Neural progenitor cell (in vitro differentiated cells): ENCODE measurements around the gene SCNN1B.

ENCODE experiments used
- CTCF ChIP-seq: fragments of 200-600 bp; sonication (generic); IDR thresholded peaks from 2 replicates; pipeline ENCODE4 v1.5.1; 2017; ENCODE audit warnings: antibody characterized with exemption, mild to moderate bottlenecking
- EZH2 ChIP-seq: fragments of 200-600 bp; sonication (generic); IDR thresholded peaks from 2 replicates; pipeline ENCODE4 v1.6.1; 2017; ENCODE audit warnings: antibody characterized with exemption, mild to moderate bottlenecking, moderate library complexity
- EZH2phosphoT487 ChIP-seq: fragments of 200-600 bp; sonication (generic); IDR thresholded peaks from 2 replicates; pipeline ENCODE4 v1.6.1; 2017; ENCODE audit warnings: antibody characterized with exemption

- no peak for TF ChIP-seq CTCF
- TF ChIP-seq EZH2phosphoT487, result no peak
- TF ChIP-seq EZH2, result no peak
These were observed 65.9 kb downstream of the SCNN1B start for GRCh38 chr16:23367988-23368387.
